H9 (cell line): Measurements from ENCODE around the gene VDAC1. TPM values are rescaled to one million over a fixed set of nuclear protein-coding genes. Genes with fewer than 3 reads are reported as not detected.

ENCODE experiments used
- DNase-seq: peaks from one replicate; pipeline ENCODE4 v3.0.0-alpha.2; 2017
- H2AFZ ChIP-seq: one replicate; pipeline ENCODE4 v1.6.1; 2013; ENCODE audit warnings: mild to moderate bottlenecking, low read length, control low read depth, moderate library complexity
- H2AK5ac ChIP-seq: 2 replicates; pipeline ENCODE4 v1.6.1; 2013; ENCODE audit warnings: low read length, control low read depth, mixed read lengths; ENCODE audit not compliant: insufficient read length
- H2BK120ac ChIP-seq: one replicate; pipeline ENCODE4 v1.6.1; 2013; ENCODE audit warnings: low read depth, mild to moderate bottlenecking, low read length, control low read depth, inconsistent platforms; ENCODE audit not compliant: poor library complexity, severe bottlenecking
- H2BK12ac ChIP-seq: 2 replicates; pipeline ENCODE4 v1.6.1; 2013; ENCODE audit warnings: low read length, control low read depth, mixed read lengths, low read depth; ENCODE audit not compliant: insufficient read length
- H2BK15ac ChIP-seq: 2 replicates; pipeline ENCODE4 v1.6.1; 2013; ENCODE audit warnings: low read depth, low read length, control low read depth
- H2BK20ac ChIP-seq: one replicate; pipeline ENCODE4 v1.6.1; 2013; ENCODE audit warnings: low read depth, mild to moderate bottlenecking, low read length, control low read depth, inconsistent platforms; ENCODE audit not compliant: poor library complexity, severe bottlenecking
- H2BK5ac ChIP-seq: 2 replicates; pipeline ENCODE4 v1.6.1; 2013; ENCODE audit warnings: low read length, control low read depth, mixed read lengths; ENCODE audit not compliant: insufficient read length
- H3K14ac ChIP-seq: 2 replicates; pipeline ENCODE4 v1.6.1; 2013; ENCODE audit warnings: low read length, control low read depth; ENCODE audit not compliant: insufficient read depth
- H3K18ac ChIP-seq: 2 replicates; pipeline ENCODE4 v1.6.1; 2013; ENCODE audit warnings: low read depth, mild to moderate bottlenecking, mixed read lengths, low read length, control low read depth; ENCODE audit not compliant: insufficient read length
- H3K23ac ChIP-seq: 2 replicates; pipeline ENCODE4 v1.6.1; 2013; ENCODE audit warnings: low read length, control low read depth, mixed read lengths, low read depth; ENCODE audit not compliant: insufficient read length
- H3K23me2 ChIP-seq: 2 replicates; pipeline ENCODE4 v1.6.1; 2013; ENCODE audit warnings: low read depth, mild to moderate bottlenecking, mixed read lengths, low read length, control low read depth; ENCODE audit not compliant: insufficient read length, poor library complexity, severe bottlenecking
- H3K27ac ChIP-seq: 2 replicates; pipeline ENCODE4 v1.5.1; 2013; ENCODE audit warnings: low read length, control low read depth, mixed read lengths, low read depth; ENCODE audit not compliant: insufficient read length
- H3K27me3 ChIP-seq: 2 replicates; pipeline ENCODE4 v1.6.1; 2013; ENCODE audit warnings: low read length, control low read depth, inconsistent platforms; ENCODE audit not compliant: insufficient read depth
- H3K4ac ChIP-seq: 2 replicates; pipeline ENCODE4 v1.6.1; 2013; ENCODE audit warnings: low read depth, mild to moderate bottlenecking, control low read depth, inconsistent platforms, low read length, moderate library complexity
- H3K4me1 ChIP-seq: 2 replicates; pipeline ENCODE4 v1.6.1; 2013; ENCODE audit warnings: low read length, control low read depth, inconsistent platforms; ENCODE audit not compliant: insufficient read depth
- H3K4me2 ChIP-seq: 2 replicates; pipeline ENCODE4 v1.6.1; 2013; ENCODE audit warnings: low read length, control low read depth, mixed read lengths; ENCODE audit not compliant: insufficient read length, insufficient read depth
- H3K56ac ChIP-seq: 2 replicates; pipeline ENCODE4 v1.6.1; 2013; ENCODE audit warnings: low read depth, mild to moderate bottlenecking, mixed read lengths, low read length, control low read depth; ENCODE audit not compliant: insufficient read length
- H3K79me1 ChIP-seq: 2 replicates; pipeline ENCODE4 v1.6.1; 2013; ENCODE audit warnings: low read depth, mild to moderate bottlenecking, moderate library complexity, low read length, control low read depth, inconsistent platforms; ENCODE audit not compliant: insufficient read depth, poor library complexity, severe bottlenecking
- H3K79me2 ChIP-seq: 2 replicates; pipeline ENCODE4 v1.6.1; 2013; ENCODE audit warnings: low read length, control low read depth, inconsistent platforms; ENCODE audit not compliant: insufficient read depth
- H3K9ac ChIP-seq: 2 replicates; pipeline ENCODE4 v1.6.1; 2013; ENCODE audit warnings: low read length, control low read depth, mixed read lengths; ENCODE audit not compliant: insufficient read length; ENCODE audit errors: extremely low read depth
- H3K9me3 ChIP-seq: one replicate; pipeline ENCODE4 v1.6.1; 2013; ENCODE audit warnings: low read depth, low read length, inconsistent platforms; ENCODE audit not compliant: control insufficient read depth
- H3T11ph ChIP-seq: one replicate; pipeline ENCODE4 v1.6.1; 2013; ENCODE audit warnings: mild to moderate bottlenecking, low read length, control low read depth, inconsistent platforms
- H4K20me1 ChIP-seq: one replicate; pipeline ENCODE4 v1.6.1; 2013; ENCODE audit not compliant: control insufficient read depth, insufficient read length, insufficient read depth
- H4K5ac ChIP-seq: 2 replicates; pipeline ENCODE4 v1.6.1; 2013; ENCODE audit warnings: low read depth, mild to moderate bottlenecking, mixed read lengths, low read length, control low read depth; ENCODE audit not compliant: insufficient read length
- H4K8ac ChIP-seq: replicated peaks from 2 replicates; pipeline ENCODE4 v1.6.1; 2013; ENCODE audit warnings: low read length, control low read depth, mixed read lengths, low read depth; ENCODE audit not compliant: insufficient read length
- H4K91ac ChIP-seq: 2 replicates; pipeline ENCODE4 v1.6.1; 2013; ENCODE audit warnings: low read depth, mild to moderate bottlenecking, moderate library complexity, mixed read lengths, low read length, control low read depth; ENCODE audit not compliant: insufficient read length
- H3K27ac Mint-ChIP-seq, 3 experiments: 2 replicates in 2 of 3; 3 replicates in 1 of 3; pipeline ENCODE4 v1.8.0; 2020 to 2021; ENCODE audit warnings: mixed read lengths in 3 of 3, mild to moderate bottlenecking in 1 of 3, moderate library complexity in 1 of 3
- H3K27me3 Mint-ChIP-seq: 2 replicates; pipeline ENCODE4 v1.8.0; 2021; ENCODE audit warnings: low read depth, mild to moderate bottlenecking, moderate library complexity, mixed read lengths
- H3K36me3 Mint-ChIP-seq, 3 experiments: 2 replicates in 2 of 3; 3 replicates in 1 of 3; pipeline ENCODE4 v1.8.0; 2020 to 2021; ENCODE audit warnings: low read depth in 3 of 3, mixed read lengths in 3 of 3; ENCODE audit not compliant: insufficient read depth in 1 of 3
- H3K4me1 Mint-ChIP-seq, 2 experiments: 2 replicates each; pipeline ENCODE4 v1.8.0; 2020; ENCODE audit warnings: mixed read lengths in 2 of 2
- H3K4me3 Mint-ChIP-seq, 2 experiments: 2 replicates in 1 of 2; 3 replicates in 1 of 2; pipeline ENCODE4 v1.8.0; 2020 to 2021; ENCODE audit warnings: mild to moderate bottlenecking in 2 of 2, mixed read lengths in 2 of 2, moderate library complexity in 1 of 2
- H3K9me3 Mint-ChIP-seq, 2 experiments: 2 replicates in 1 of 2; 3 replicates in 1 of 2; pipeline ENCODE4 v1.8.0; 2020; ENCODE audit warnings: mild to moderate bottlenecking in 2 of 2, mixed read lengths in 2 of 2, moderate library complexity in 1 of 2
- CTCF ChIP-seq: fragments of 200-600 bp; sonication (generic); conservative IDR thresholded peaks from 3 replicates; pipeline ENCODE4 v1.8.0; 2021; ENCODE audit warnings: antibody characterized with exemption, mild to moderate bottlenecking
- WGBS: extraction: QIAGEN DNeasy Blood & Tissue Kit; methylation state at CpG from one replicate; pipeline ENCODE4 v1.1.7; 2013; ENCODE audit warnings: missing lambda C conversion rate, low lambda C conversion rate, mixed read lengths; ENCODE audit not compliant: insufficient read length; ENCODE audit errors: extremely low coverage; 5-methylcytosine and 5-hydroxymethylcytosine counted together
- total RNA-seq: library from RNA; stranded (reverse); gene quantifications from 2 replicates; pipeline ENCODE4 v1.2.1, GENCODE V29; 2021

Gene VDAC1
- total RNA-seq, 1 experiment from 2014 or later = 208 TPM

GRCh38 chr5:134046330-134046729 is 41.6 kb upstream of the VDAC1 start:
- no peak overlapping the region for H2BK15ac ChIP-seq
- no CpG with 5 or more reads among the region's 4 CpGs for WGBS
- H3K4me2 ChIP-seq = no peak overlapping the region
- H3K79me1 ChIP-seq = no peaks in the 10 kb centered on the region
- no peak overlapping the region for H3K4me3 Mint-ChIP-seq
- H3K18ac ChIP-seq = no peak overlapping the region
- H3K27ac ChIP-seq = no peak overlapping the region
- H3K9me3 Mint-ChIP-seq = peaks cover 0 to 5% of the 10 kb centered on the region in 2 experiments; a peak in 1 of 5 replicates
- H3K56ac ChIP-seq = no peak overlapping the region
- no peak overlapping the region for H4K5ac ChIP-seq
- H3K14ac ChIP-seq = no peak overlapping the region
- no peak for TF ChIP-seq CTCF
- H3K23me2 ChIP-seq = no peaks in the 10 kb centered on the region
- peaks cover 29 to 32% of the 10 kb centered on the region in 2 experiments for H3K4me1 Mint-ChIP-seq
- H2BK120ac ChIP-seq = no peak overlapping the region
- H3K36me3 Mint-ChIP-seq = no peaks in the 10 kb centered on the region
- H3K9me3 ChIP-seq = no peaks in the 10 kb centered on the region
- no peaks in the 10 kb centered on the region for H4K20me1 ChIP-seq
- H3K4me1 ChIP-seq = peaks cover 14% of the 10 kb centered on the region; the same call in 1 of the 2 replicates
- H2BK20ac ChIP-seq = no peak overlapping the region
- no peaks in the 10 kb centered on the region for H3K79me2 ChIP-seq
- no peak overlapping the region for H3T11ph ChIP-seq
- no peak for DNase-seq
- no peak overlapping the region for H3K23ac ChIP-seq
- no peak overlapping the region for H4K8ac ChIP-seq
- no peak overlapping the region for H2BK5ac ChIP-seq
- H3K4ac ChIP-seq = no peak overlapping the region
- H3K27me3 ChIP-seq = no peaks in the 10 kb centered on the region
- H2AFZ ChIP-seq = no peak overlapping the region
- no peak overlapping the region for H4K91ac ChIP-seq
- H3K27me3 Mint-ChIP-seq = peaks cover 74% of the 10 kb centered on the region
- H2BK12ac ChIP-seq = no peak overlapping the region
- no peak overlapping the region for H3K9ac ChIP-seq
- no peak overlapping the region for H3K27ac Mint-ChIP-seq
- H2AK5ac ChIP-seq = no peak overlapping the region
